B cell (primary cell): Measurements from ENCODE around the gene HIRIP3.

Experiments used
- CTCF ChIP-seq: fragments of 200-600 bp; IDR thresholded peaks from one replicate; pipeline ENCODE4 v1.8.0; 2022; ENCODE audit warnings: antibody characterized with exemption, mild to moderate bottlenecking
- EZH2 ChIP-seq: IDR thresholded peaks from 2 replicates; pipeline ENCODE4 v1.6.1; 2012; ENCODE audit warnings: borderline replicate concordance, low read depth, mild to moderate bottlenecking, moderate library complexity, low read length; ENCODE audit not compliant: insufficient read depth, poor library complexity, severe bottlenecking

- TF ChIP-seq CTCF (no peak), EZH2 (no peak)
Measured at GRCh38 chr16:29999605-30000004, 4.2 kb upstream of the HIRIP3 start.
